ENCODE data around the gene IFT57.
"Not testable (repeated sequence)": the region's sequence is repeated elsewhere in the genome, so short reads cannot be mapped to it uniquely, and the experiment has no call there.

Gene IFT57

GRCh38 chr3:108159105-108159504 lies 63.1 kb downstream of the IFT57 start:
- no peaks in the 10 kb centered on the region for H3K27me3 ChIP-seq (ENCODE audit: low read depth, low read length)
- no peaks in the 10 kb centered on the region for H3K4me1 ChIP-seq (ENCODE audit: control insufficient read depth in 1 of 2, insufficient read depth in 2 of 2, low read length in 2 of 2)

GRCh38 chr3:108158251-108158650 lies 64.0 kb downstream of the IFT57 start:
- Histone ChIP-seq H3K27ac (ENCODE audit: low read length) (no peak overlapping the region), H3K36me3 (ENCODE audit: control insufficient read depth in 1 of 2, insufficient read depth in 2 of 2, low read length in 2 of 2) (peaks cover 4 to 6% of the 10 kb centered on the region in 2 donors), H3K4me1 (ENCODE audit: control insufficient read depth in 1 of 2, insufficient read depth in 2 of 2, low read length in 2 of 2) (no peaks in the 10 kb centered on the region), H3K27me3 (ENCODE audit: low read depth, low read length) (no peaks in the 10 kb centered on the region), H3K9me3 (ENCODE audit: control insufficient read depth in 1 of 2, low read length in 2 of 2) (no peaks in the 10 kb centered on the region), H3K4me3 (ENCODE audit: low read depth in 1 of 2, low read length in 2 of 2) (no peak overlapping the region)

More at GRCh38 chr3:108159105-108159504, 63.1 kb downstream of the IFT57 start:
- Histone ChIP-seq H3K9me3 (ENCODE audit: control insufficient read depth in 1 of 2, low read length in 2 of 2) (no peaks in the 10 kb centered on the region), H3K36me3 (ENCODE audit: control insufficient read depth in 1 of 2, insufficient read depth in 2 of 2, low read length in 2 of 2) (peaks cover 4 to 6% of the 10 kb centered on the region in 2 donors), H3K4me3 (ENCODE audit: low read depth in 1 of 2, low read length in 2 of 2) (no peak overlapping the region), H3K27ac (ENCODE audit: low read length) (no peak overlapping the region)

GRCh38 chr3:108157273-108157672 lies 65.0 kb downstream of the IFT57 start:
- H3K4me1 ChIP-seq (ENCODE audit: control insufficient read depth in 1 of 2, insufficient read depth in 2 of 2, low read length in 2 of 2): no peaks in the 10 kb centered on the region
- H3K4me3 ChIP-seq (ENCODE audit: low read depth in 1 of 2, low read length in 2 of 2): no peak overlapping the region
- no peaks in the 10 kb centered on the region for H3K27me3 ChIP-seq (ENCODE audit: low read depth, low read length)
- H3K9me3 ChIP-seq (ENCODE audit: control insufficient read depth in 1 of 2, low read length in 2 of 2): no peaks in the 10 kb centered on the region
- peaks cover 4 to 6% of the 10 kb centered on the region in 2 donors for H3K36me3 ChIP-seq (ENCODE audit: control insufficient read depth in 1 of 2, insufficient read depth in 2 of 2, low read length in 2 of 2)
- H3K27ac ChIP-seq (ENCODE audit: low read length): no peak overlapping the region

- no peaks in the 10 kb centered on the region for H3K36me3 ChIP-seq (ENCODE audit: control insufficient read depth in 1 of 2, insufficient read depth in 2 of 2, low read length in 2 of 2)
- H3K4me1 ChIP-seq (ENCODE audit: control insufficient read depth in 1 of 2, insufficient read depth in 2 of 2, low read length in 2 of 2): no peaks in the 10 kb centered on the region
- H3K27ac ChIP-seq (ENCODE audit: low read length): no peak overlapping the region
- no peaks in the 10 kb centered on the region for H3K27me3 ChIP-seq (ENCODE audit: low read depth, low read length)
- no peak overlapping the region for H3K4me3 ChIP-seq (ENCODE audit: low read depth in 1 of 2, low read length in 2 of 2)
- H3K9me3 ChIP-seq (ENCODE audit: control insufficient read depth in 1 of 2, low read length in 2 of 2): no peaks in the 10 kb centered on the region
Observed at GRCh38 chr3:108156312-108156853, 65.8 kb downstream of the IFT57 start.

GRCh38 chr3:108155642-108156041 lies 66.6 kb downstream of the IFT57 start:
- not testable (repeated sequence) for H3K36me3 ChIP-seq (ENCODE audit: control insufficient read depth in 1 of 2, insufficient read depth in 2 of 2, low read length in 2 of 2); H3K9me3 ChIP-seq (ENCODE audit: control insufficient read depth in 1 of 2, low read length in 2 of 2); H3K4me1 ChIP-seq (ENCODE audit: control insufficient read depth in 1 of 2, insufficient read depth in 2 of 2, low read length in 2 of 2); H3K27me3 ChIP-seq (ENCODE audit: low read depth, low read length); H3K27ac ChIP-seq (ENCODE audit: low read length); H3K4me3 ChIP-seq (ENCODE audit: low read depth in 1 of 2, low read length in 2 of 2)

GRCh38 chr3:108153451-108153981 lies 68.7 kb downstream of the IFT57 start:
- Histone ChIP-seq H3K36me3 (ENCODE audit: control insufficient read depth in 1 of 2, insufficient read depth in 2 of 2, low read length in 2 of 2) (no peaks in the 10 kb centered on the region), H3K4me3 (ENCODE audit: low read depth in 1 of 2, low read length in 2 of 2) (no peak overlapping the region), H3K4me1 (ENCODE audit: control insufficient read depth in 1 of 2, insufficient read depth in 2 of 2, low read length in 2 of 2) (no peaks in the 10 kb centered on the region), H3K9me3 (ENCODE audit: control insufficient read depth in 1 of 2, low read length in 2 of 2) (no peaks in the 10 kb centered on the region), H3K27me3 (ENCODE audit: low read depth, low read length) (no peaks in the 10 kb centered on the region), H3K27ac (ENCODE audit: low read length) (no peak overlapping the region)

- Histone ChIP-seq H3K4me1 (ENCODE audit: control insufficient read depth in 1 of 2, insufficient read depth in 2 of 2, low read length in 2 of 2) (no peaks in the 10 kb centered on the region), H3K9me3 (ENCODE audit: control insufficient read depth in 1 of 2, low read length in 2 of 2) (no peaks in the 10 kb centered on the region), H3K27me3 (ENCODE audit: low read depth, low read length) (no peaks in the 10 kb centered on the region), H3K4me3 (ENCODE audit: low read depth in 1 of 2, low read length in 2 of 2) (no peak overlapping the region), H3K36me3 (ENCODE audit: control insufficient read depth in 1 of 2, insufficient read depth in 2 of 2, low read length in 2 of 2) (no peaks in the 10 kb centered on the region), H3K27ac (ENCODE audit: low read length) (no peak overlapping the region)
Observed at GRCh38 chr3:108152274-108152673, 70.0 kb downstream of the IFT57 start.

- Histone ChIP-seq H3K36me3 (ENCODE audit: control insufficient read depth in 1 of 2, insufficient read depth in 2 of 2, low read length in 2 of 2) (no peaks in the 10 kb centered on the region), H3K4me1 (ENCODE audit: control insufficient read depth in 1 of 2, insufficient read depth in 2 of 2, low read length in 2 of 2) (no peaks in the 10 kb centered on the region), H3K27ac (ENCODE audit: low read length) (no peak overlapping the region), H3K27me3 (ENCODE audit: low read depth, low read length) (no peaks in the 10 kb centered on the region), H3K4me3 (ENCODE audit: low read depth in 1 of 2, low read length in 2 of 2) (no peak overlapping the region), H3K9me3 (ENCODE audit: control insufficient read depth in 1 of 2, low read length in 2 of 2) (peaks cover 0 to 6% of the 10 kb centered on the region in 2 donors)
Observed at GRCh38 chr3:108150200-108150599, 72.0 kb downstream of the IFT57 start.

- Histone ChIP-seq H3K27me3 (ENCODE audit: low read depth, low read length) (no peaks in the 10 kb centered on the region), H3K36me3 (ENCODE audit: control insufficient read depth in 1 of 2, insufficient read depth in 2 of 2, low read length in 2 of 2) (no peaks in the 10 kb centered on the region), H3K9me3 (ENCODE audit: control insufficient read depth in 1 of 2, low read length in 2 of 2) (peaks cover 0 to 6% of the 10 kb centered on the region in 2 donors), H3K4me3 (ENCODE audit: low read depth in 1 of 2, low read length in 2 of 2) (no peak overlapping the region), H3K4me1 (ENCODE audit: control insufficient read depth in 1 of 2, insufficient read depth in 2 of 2, low read length in 2 of 2) (no peaks in the 10 kb centered on the region), H3K27ac (ENCODE audit: low read length) (no peak overlapping the region)
Observed at GRCh38 chr3:108146139-108146538, 76.1 kb downstream of the IFT57 start.

- H3K27ac ChIP-seq (ENCODE audit: low read length): no peak overlapping the region
- no peak overlapping the region for H3K4me3 ChIP-seq (ENCODE audit: low read depth in 1 of 2, low read length in 2 of 2)
- no peaks in the 10 kb centered on the region for H3K27me3 ChIP-seq (ENCODE audit: low read depth, low read length)
- no peaks in the 10 kb centered on the region for H3K4me1 ChIP-seq (ENCODE audit: control insufficient read depth in 1 of 2, insufficient read depth in 2 of 2, low read length in 2 of 2)
- H3K36me3 ChIP-seq (ENCODE audit: control insufficient read depth in 1 of 2, insufficient read depth in 2 of 2, low read length in 2 of 2): no peaks in the 10 kb centered on the region
- peaks cover 0 to 6% of the 10 kb centered on the region in 2 donors for H3K9me3 ChIP-seq (ENCODE audit: control insufficient read depth in 1 of 2, low read length in 2 of 2)
Observed at GRCh38 chr3:108145578-108145977, 76.6 kb downstream of the IFT57 start.

- Histone ChIP-seq H3K27ac (ENCODE audit: low read length) (no peak overlapping the region), H3K4me1 (ENCODE audit: control insufficient read depth in 1 of 2, insufficient read depth in 2 of 2, low read length in 2 of 2) (peaks cover under 1 to 2% of the 10 kb centered on the region in 2 donors), H3K9me3 (ENCODE audit: control insufficient read depth in 1 of 2, low read length in 2 of 2) (no peaks in the 10 kb centered on the region), H3K4me3 (ENCODE audit: low read depth in 1 of 2, low read length in 2 of 2) (no peak overlapping the region), H3K36me3 (ENCODE audit: control insufficient read depth in 1 of 2, insufficient read depth in 2 of 2, low read length in 2 of 2) (no peaks in the 10 kb centered on the region), H3K27me3 (ENCODE audit: low read depth, low read length) (no peaks in the 10 kb centered on the region)
Observed at GRCh38 chr3:108137460-108137814, 84.8 kb downstream of the IFT57 start.

All from muscle layer of duodenum (tissue), 2 donors.